GM12865 (cell line): ENCODE data around the gene DNMT3B.
"Not testable (repeated sequence)": the region's sequence is repeated elsewhere in the genome, so short reads cannot be mapped to it uniquely, and the experiment has no call there.

ENCODE experiments used
- DNase-seq: peaks from one replicate; pipeline ENCODE4 v3.0.0; 2010; ENCODE audit warnings: low read depth
- H3K4me3 ChIP-seq: 2 replicates; pipeline ENCODE4 v1.5.1; 2011; ENCODE audit warnings: mild to moderate bottlenecking, low read depth, low read length, control low read depth
- TF ChIP-seq, protein P1 (sequence below): IDR thresholded peaks from 2 replicates; pipeline ENCODE4 v1.5.1; 2011; ENCODE audit warnings: low read length, control low read depth, low read depth, inconsistent platforms; ENCODE audit not compliant: insufficient read depth; ENCODE audit errors: missing control alignments

DNMT3B gene

DNA sequence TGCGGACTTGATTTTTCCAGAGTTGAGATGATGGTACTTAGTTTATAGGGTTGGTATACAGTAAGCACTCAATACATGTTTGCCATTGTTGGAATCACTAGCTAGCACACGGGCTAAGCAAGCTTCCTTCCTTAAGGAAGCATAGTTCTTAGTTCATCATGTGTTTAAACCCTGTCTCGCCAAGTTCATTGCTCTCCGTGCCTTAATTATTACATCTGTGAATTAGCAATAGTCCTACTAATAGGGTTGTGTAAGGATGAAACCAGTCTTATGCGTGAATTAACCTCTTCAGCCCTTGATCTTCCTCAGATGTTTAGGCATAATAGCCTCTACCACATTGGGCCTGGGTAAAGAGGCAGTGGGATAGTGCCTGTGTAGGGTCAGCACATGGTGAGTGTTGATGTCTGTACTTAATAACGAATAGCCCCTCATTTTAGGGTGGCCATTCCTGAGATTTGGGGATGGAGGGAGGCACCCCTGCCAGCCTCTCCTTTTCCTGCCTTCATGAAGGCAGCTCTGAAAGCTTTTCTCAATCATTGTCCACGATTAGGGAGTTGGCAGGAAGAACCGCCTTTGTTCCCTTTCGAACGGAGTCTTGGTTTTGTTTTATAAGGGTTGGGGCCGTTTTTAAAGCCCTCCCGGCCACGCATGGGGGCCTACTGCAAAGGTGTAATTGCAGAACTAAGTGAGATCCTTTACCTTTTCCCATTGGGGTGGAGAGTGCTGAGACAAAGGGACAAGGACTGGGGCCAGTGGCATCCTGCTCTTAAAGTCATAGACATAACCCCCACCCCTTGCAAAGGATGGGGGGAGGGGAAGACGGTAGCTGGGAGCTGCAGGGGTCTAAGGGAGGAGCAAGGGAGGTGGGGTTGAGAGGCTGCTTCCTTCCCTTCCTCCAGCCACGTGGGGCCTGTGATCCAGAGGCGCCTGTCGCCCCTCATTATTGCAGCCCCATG, 2.1 kb downstream of the DNMT3B start:
- H3K4me3 ChIP-seq: no peak overlapping the region

DNA sequence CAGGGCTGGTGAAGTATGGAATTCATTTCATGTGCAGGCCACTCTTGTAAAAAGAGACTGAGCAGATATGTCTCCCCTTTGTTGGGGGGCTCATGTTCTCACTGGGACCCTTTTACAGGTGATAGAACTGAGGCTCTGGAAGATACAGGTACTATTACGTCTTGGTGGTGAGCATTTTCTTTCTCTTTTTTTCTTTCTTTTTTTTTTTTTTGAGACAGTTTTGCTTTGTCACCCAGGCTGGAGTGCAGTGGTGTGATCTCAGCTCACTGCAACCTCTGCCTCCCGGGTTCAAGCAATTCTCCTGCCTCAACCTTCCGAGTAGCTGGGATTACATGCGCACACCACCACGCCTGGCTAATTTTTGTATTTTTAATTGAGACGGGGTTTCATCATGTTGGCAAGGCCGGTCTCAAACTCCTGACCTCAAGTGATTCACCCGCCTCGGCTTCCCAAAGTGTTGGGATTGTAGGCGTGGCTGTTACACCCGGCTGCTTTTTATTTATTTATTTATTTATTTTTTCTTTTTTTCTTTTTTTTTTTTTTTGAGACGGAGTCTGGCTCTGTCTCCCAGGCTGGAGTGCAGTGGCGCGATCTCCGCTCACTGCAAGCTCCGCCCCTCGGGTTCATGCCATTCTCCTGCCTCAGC, 3.2 kb downstream of the DNMT3B start:
- not testable (repeated sequence) for DNase-seq, H3K4me3 ChIP-seq

More for the DNA sequence above, 2.1 kb downstream of the DNMT3B start:
- DNase-seq: no peak
- TF ChIP-seq, protein P1, sequence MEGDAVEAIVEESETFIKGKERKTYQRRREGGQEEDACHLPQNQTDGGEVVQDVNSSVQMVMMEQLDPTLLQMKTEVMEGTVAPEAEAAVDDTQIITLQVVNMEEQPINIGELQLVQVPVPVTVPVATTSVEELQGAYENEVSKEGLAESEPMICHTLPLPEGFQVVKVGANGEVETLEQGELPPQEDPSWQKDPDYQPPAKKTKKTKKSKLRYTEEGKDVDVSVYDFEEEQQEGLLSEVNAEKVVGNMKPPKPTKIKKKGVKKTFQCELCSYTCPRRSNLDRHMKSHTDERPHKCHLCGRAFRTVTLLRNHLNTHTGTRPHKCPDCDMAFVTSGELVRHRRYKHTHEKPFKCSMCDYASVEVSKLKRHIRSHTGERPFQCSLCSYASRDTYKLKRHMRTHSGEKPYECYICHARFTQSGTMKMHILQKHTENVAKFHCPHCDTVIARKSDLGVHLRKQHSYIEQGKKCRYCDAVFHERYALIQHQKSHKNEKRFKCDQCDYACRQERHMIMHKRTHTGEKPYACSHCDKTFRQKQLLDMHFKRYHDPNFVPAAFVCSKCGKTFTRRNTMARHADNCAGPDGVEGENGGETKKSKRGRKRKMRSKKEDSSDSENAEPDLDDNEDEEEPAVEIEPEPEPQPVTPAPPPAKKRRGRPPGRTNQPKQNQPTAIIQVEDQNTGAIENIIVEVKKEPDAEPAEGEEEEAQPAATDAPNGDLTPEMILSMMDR: no peak

DNA sequence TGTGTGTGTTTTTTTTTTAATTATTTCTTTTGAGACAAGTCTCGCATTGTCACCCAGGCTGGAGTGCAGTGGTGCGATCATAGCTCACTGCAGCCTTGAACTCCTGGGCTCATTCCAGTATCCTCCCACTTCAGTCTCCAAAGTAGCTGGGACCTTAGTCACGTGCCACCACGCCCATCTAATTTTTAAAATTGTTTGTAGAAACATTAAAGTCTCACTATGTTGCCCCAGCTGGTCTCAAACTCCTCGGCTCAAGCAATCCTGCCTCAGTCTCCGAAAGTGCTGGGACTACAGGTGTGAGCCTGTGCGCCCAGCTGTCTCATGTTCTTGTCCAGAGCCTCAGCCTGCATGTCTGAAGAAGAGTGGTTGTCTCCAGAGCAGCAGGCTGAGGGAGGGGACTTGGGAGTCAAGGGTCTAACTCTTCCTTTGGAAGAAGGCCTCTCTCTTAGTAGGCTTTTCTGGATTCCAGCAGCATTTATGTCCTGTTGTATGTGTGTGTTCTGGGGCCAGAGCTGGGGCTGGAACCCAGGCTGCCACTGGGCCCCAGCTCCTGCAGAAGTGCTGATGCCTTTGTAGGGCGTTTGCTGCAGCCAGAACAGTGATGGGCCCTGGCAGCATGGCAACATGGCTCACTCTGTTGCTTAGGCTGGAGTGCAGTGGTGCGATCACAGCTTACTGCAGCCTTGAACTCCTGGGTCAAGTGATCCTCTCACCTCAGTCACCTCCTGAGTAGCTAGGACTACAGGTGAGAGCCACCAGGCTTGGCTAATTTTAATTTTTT, 5.4 kb downstream of the DNMT3B start:
- TF ChIP-seq, protein P1: no peak
- H3K4me3 ChIP-seq: no peak overlapping the region
- DNase-seq: no peak

DNA sequence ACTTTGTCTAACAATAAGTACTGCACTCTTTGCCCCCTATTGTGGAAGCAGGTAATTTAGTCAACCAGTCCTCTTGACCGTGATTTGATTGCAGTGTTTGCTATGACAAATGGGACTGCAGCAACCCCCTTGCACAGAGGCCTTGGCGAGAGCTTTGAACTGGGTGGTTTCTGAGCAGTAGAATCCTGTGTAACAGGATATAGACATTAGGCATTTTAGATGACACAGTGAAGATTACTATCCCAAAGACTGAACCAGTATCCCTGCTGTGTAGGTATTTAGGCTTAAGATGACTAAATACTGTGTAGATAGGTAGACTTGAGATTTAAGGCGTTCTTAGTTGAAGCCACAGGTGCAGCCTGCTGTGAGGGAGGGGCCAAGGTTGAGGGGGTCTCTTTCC, 9.9 kb downstream of the DNMT3B start:
- TF ChIP-seq, protein P1: no peak
- no peak for DNase-seq
- no peak overlapping the region for H3K4me3 ChIP-seq

DNA sequence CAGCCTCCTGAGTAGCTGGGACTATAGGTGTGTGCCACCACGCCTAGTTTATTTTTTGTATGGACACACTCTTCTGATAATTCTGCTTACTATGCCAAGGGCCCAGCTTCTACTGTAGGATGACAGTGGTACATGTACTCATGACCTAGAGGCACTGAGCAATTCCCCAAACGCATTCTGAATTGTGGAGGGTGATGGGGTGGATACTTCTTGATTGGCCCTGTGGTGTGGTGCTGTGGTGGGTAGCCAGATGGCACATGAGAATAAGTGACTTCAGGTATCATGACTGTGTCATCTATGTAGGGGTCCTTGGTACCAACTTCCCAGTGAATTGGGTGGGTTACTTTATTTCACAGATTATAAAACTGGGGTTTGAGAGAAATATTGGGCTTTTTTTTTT, 11.0 kb downstream of the DNMT3B start:
- TF ChIP-seq, protein P1: no peak
- H3K4me3 ChIP-seq: no peak overlapping the region
- DNase-seq: no peak

DNA sequence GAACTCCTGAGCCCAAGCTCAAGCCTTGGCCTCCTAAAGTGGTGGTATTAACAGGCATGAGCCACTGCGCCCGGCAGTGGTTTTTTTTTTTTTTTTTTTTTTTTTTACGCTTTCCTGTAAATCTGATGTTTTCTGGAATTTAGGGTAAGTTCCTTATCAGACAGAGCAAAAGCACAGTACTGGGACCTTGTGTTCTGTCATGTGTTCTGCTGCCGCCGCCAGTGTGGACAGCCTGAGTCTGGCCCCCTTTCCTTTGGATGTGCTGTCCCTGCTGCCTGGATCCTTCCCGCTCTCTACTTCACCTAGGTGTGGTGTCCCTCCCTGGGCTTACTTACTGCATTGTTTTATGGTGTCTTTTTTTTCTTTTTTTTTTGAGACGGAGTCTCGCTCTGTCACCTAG, 11.7 kb downstream of the DNMT3B start:
- no peak overlapping the region for H3K4me3 ChIP-seq
- TF ChIP-seq, protein P1: no peak
- no peak for DNase-seq

DNA sequence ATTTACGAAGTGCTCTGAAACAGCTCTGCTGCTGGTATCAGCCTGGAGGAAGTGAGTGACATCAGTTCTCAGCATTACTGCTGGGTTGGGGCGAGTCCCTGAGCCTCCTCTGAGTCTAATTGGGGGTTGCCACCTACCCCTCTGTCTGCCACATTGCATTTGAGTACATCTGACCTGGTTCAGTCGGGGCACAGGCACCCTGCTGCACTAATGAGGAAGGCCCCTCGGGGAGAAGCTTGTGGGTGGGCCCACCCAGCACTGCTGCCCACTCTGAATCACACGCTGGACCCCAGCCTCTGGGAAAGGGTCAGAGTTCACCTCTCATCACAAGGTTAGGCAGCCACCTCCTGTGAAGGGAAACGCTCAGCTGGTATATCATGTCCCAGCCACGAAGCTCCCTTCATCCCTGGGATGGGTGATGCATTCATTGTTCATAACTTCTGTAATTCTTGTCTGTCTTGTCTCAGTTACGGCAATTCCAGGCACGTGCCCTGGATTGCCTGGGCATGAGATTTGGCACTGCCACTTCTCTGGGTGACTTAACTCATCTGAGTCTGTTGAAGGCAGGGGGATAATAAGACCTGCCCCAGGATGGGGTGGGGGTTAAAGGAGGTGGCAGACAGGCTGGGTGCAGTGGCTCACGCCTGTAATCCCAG, 13.3 kb downstream of the DNMT3B start:
- DNase-seq: no peak
- TF ChIP-seq, protein P1: no peak
- no peak overlapping the region for H3K4me3 ChIP-seq
